ENCODE measurements around the gene RAVER1.
"Not testable (repeated sequence)": the region's sequence is repeated elsewhere in the genome, so short reads cannot be mapped to it uniquely, and the experiment has no call there.

RAVER1 gene

GRCh38 chr19:10289836-10290356 is 43.4 kb downstream of the RAVER1 start, which contains the start of gene ICAM5:
TSS of gene ICAM5 (plus strand) at chr19:10289952. CDS start at chr19:10290044, 92 bp downstream.
- peak; percentile 54 for DNase-seq

DNA sequence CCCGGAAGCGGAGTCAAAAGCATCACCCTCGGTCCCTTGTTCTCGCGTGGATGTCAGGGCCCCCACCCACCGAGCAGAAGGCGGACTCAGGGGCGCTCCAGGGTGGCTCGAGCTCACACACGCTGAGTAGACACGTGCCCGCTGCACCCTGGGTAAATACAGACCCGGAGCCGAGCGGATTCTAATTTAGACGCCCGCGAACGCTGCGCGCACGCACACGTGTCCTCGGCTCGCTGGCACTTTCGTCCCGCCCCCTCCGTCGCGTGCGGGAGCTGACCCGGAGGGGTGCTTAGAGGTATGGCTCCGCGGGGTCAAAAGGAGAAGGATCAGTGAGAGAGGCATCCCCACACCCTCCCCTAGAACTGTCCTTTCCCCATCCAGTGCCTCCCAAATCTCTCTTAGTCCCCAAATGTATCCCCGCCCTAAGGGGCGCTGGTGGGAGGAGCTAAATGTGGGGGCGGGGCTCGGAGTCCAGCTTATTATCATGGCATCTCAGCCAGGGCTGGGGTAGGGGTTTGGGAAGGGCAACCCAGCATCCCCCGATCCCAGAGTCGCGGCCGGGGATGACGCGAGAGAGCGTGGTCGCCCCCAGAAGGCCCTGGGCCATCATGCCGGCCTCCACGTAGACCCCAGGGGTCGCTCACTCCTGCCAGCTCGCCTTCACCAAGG is 44.0 kb downstream of the RAVER1 start:
- peak; percentile 75 for DNase-seq

DNA sequence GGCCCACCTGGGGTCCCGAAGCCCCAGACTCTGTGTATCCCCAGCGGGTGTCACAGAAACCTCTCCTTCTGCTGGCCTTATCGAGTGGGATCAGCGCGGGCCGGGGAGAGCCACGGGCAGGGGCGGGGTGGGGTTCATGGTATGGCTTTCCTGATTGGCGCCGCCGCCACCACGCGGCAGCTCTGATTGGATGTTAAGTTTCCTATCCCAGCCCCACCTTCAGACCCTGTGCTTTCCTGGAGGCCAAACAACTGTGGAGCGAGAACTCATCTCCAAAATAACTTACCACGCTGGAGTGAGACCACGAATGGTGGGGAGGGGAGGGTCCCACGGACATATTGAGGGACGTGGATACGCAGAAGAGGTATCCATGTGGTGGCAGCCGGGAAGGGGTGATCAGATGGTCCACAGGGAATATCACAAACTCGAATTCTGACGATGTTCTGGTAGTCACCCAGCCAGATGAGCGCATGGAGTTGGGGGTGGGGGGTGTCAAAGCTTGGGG is 44.6 kb downstream of the RAVER1 start:
- DNase-seq, result peak; percentile 87

- DNase-seq, result peak; percentile 93
These were observed 46.3 kb downstream of the RAVER1 start, which contains the start of gene ICAM4 for GRCh38 chr19:10286803-10287737. TSS of gene ICAM4 (plus strand) at chr19:10286955. CDS start at chr19:10287013, 58 bp downstream.

GRCh38 chr19:10285393-10285792 is 47.9 kb downstream of the RAVER1 start:
- no peak for DNase-seq

DNA sequence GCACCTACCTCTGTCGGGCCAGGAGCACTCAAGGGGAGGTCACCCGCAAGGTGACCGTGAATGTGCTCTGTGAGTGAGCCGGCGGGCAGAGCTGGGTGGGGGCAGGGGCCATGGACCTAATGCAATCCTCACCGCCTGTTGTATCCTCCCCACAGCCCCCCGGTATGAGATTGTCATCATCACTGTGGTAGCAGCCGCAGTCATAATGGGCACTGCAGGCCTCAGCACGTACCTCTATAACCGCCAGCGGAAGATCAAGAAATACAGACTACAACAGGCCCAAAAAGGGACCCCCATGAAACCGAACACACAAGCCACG is 48.4 kb downstream of the RAVER1 start:
- no peak for DNase-seq

DNA sequence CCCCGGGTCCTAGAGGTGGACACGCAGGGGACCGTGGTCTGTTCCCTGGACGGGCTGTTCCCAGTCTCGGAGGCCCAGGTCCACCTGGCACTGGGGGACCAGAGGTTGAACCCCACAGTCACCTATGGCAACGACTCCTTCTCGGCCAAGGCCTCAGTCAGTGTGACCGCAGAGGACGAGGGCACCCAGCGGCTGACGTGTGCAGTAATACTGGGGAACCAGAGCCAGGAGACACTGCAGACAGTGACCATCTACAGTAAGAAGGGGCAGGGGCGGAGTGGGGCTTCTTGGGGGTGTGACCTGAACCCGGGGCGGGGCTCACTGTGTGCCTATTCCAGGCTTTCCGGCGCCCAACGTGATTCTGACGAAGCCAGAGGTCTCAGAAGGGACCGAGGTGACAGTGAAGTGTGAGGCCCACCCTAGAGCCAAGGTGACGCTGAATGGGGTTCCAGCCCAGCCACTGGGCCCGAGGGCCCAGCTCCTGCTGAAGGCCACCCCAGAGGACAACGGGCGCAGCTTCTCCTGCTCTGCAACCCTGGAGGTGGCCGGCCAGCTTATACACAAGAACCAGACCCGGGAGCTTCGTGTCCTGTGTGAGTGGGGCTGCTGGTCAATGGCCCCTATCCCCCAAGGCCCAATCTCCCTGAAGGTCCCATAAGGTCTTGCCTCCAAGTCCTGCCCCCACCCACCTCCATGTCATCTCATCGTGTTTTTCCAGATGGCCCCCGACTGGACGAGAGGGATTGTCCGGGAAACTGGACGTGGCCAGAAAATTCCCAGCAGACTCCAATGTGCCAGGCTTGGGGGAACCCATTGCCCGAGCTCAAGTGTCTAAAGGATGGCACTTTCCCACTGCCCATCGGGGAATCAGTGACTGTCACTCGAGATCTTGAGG is 49.0 kb downstream of the RAVER1 start:
- DNase-seq, result no peak

DNA sequence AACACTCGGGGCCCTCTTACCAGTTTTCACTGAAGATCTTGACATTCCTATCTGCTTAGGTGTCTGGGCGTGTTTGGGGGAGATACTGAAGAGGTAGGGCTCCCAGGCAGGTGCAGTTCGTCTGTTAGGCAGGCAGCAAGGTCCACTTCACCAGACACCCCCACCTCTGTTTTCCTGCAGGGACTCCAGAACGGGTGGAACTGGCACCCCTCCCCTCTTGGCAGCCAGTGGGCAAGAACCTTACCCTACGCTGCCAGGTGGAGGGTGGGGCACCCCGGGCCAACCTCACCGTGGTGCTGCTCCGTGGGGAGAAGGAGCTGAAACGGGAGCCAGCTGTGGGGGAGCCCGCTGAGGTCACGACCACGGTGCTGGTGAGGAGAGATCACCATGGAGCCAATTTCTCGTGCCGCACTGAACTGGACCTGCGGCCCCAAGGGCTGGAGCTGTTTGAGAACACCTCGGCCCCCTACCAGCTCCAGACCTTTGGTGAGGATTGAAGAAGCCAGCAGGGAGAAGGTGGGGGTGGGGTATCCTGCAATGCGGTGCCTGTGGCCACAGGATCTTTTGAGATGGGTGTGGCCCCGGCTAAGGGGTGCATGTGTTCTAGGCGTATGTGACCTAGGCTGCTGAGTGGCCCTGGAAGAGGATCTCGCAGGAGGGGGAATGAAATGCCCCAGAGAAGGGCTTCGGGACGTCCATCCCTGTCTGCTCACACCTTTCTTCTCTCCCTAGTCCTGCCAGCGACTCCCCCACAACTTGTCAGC is 49.8 kb downstream of the RAVER1 start:
- DNase-seq, result no peak

DNA sequence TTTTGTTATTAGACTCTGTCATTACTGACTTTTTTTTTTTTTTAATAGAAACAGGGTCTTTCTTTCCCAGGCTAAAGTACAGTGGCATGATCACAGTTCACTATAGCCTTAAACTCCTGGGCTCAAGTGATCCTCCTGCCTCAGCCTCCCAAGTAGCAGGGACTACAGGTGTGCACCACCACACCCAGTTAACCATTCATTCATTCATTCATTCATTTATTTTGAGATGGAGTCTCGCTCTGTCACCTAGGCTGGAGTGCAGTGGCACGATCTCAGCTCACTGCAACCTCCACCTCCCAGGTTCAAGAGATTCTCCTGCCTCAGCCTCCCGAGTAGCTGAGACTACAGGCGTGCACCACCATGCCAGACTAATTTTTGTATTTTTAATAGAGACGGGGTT is 51.3 kb downstream of the RAVER1 start:
- DNase-seq, result not testable (repeated sequence)

DNA sequence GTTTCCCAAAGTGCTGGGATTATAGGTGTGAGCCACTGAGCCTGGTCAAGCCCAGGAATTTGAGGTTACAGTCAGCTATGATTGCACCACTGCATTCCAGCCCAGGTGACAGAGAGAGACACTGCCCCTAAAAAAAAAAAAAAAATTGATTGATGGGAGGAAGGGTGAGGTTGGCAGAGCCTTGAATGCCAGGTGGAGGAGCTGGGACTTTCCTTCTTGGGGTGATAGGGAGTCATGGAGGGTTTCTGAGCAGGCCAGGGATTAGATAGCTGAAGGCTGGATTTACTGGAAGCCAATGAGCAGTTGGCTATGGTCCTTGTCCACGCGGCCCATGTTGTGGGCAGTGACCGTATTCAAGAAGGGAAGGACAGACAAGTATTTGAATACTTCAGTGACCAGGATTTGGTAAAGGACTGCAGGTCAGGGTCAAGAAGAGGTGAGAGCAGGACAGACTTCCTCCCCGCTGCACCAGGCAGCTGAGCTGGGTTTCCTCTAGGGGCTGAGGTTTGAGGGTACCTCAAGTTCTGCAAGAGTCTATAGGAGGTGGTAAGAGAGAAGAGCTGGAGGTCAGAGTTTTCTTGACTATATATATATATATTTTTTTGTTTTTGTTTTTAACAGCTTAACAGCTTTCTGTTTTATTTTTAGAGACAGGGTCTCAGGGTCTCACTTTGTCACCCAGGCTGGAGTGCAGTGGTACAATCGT is 53.4 kb downstream of the RAVER1 start:
- DNase-seq, result peak; percentile 36

GRCh38 chr19:10278935-10279334 is 54.4 kb downstream of the RAVER1 start:
- no peak for DNase-seq

- DNase-seq, result no peak
These were observed 55.3 kb downstream of the RAVER1 start for GRCh38 chr19:10277795-10278589.

DNA sequence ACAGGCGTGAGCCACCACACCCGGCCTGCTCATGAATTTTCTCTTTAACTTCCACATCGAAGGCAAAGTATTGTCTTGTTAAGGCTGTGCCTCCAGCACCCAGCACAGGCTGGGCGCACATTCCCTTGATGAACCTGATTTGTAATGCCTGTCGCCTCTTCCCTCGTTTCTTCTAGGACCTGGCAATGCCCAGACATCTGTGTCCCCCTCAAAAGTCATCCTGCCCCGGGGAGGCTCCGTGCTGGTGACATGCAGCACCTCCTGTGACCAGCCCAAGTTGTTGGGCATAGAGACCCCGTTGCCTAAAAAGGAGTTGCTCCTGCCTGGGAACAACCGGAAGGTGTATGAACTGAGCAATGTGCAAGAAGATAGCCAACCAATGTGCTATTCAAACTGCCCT is 58.7 kb downstream of the RAVER1 start:
- no peak for DNase-seq

DNA sequence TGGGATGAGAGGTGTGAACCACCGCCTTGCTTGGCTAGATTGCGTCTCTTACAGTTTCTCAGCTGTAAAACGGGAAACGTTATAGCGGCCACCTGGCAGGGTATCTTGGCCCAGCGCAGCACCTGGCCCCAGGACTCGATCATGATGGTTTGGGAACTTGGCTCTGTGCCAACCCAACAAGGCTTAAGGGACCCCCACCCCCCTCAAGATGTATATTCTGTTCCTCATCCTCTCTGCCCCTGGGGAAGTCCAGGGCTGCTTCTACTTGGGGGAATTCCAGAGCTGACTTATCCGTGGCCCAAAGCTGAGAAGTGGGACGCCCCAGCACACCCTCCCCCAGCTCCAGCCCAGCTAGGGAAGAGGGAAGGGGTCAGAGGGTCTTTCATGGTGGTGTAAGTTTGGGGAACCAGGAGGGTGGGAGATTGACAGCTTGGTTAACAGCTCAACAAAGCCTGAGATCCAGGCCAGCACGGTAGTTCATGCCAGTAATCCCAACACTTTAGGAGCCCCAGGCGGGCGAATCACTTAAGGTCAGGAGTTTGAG is 61.7 kb downstream of the RAVER1 start:
- peak; percentile 30 for DNase-seq

- peak; percentile 83 for DNase-seq
These were observed 62.5 kb downstream of the RAVER1 start, which contains the start of gene ICAM1 for GRCh38 chr19:10270616-10271394. TSS of gene ICAM1 (plus strand) at chr19:10271120. CDS start at chr19:10271160, 40 bp downstream.

DNA sequence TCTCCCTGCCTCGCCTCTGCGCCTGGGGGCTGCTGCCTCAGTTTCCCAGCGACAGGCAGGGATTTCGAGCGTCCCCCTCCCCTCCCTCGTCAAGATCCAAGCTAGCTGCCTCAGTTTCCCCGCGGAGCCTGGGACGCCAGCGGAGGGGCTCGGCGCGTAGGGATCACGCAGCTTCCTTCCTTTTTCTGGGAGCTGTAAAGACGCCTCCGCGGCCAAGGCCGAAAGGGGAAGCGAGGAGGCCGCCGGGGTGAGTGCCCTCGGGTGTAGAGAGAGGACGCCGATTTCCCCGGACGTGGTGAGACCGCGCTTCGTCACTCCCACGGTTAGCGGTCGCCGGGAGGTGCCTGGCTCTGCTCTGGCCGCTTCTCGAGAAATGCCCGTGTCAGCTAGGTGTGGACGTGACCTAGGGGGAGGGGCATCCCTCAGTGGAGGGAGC is 63.1 kb downstream of the RAVER1 start:
- DNase-seq, result peak; percentile 90

DNA sequence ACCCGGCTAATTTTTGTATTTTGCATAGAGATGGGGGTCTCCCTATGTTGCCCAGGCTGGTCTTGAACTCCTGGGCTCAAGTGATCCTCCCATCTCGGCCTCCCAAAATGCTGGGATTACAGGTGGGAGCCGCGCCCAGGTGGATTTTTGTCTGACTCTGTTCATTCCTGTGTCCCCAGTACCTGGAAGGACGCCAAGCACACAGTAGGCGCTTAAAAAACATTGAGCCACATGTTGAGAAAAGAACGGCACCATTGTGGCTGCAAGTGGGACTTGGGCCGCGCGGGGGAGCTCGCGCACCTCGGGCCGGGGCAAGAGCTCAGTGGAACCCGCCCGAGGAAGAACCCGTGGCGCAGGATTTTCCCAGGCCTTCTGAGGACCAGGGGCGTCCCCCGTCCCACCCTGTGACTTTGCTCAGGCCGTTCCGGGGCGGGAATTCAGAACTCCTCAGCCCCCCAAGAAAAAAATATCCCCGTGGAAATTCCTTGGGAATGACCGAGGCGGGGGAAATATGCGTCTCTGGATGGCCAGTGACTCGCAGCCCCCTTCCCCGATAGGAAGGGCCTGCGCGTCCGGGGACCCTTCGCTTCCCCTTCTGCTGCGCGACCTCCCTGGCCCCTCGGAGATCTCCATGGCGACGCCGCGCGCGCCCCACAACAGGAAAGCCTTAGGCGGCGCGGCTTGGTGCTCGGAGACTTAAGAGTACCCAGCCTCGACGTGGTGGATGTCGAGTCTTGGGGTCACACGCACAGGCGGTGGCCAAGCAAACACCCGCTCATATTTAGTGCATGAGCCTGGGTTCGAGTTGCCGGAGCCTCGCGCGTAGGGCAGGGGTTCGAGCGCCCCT is 63.8 kb downstream of the RAVER1 start:
- DNase-seq, result peak; percentile 48

- no peak for DNase-seq
These were observed 65.3 kb downstream of the RAVER1 start for GRCh38 chr19:10268071-10268470.

Measured in GF-D8 (cell line).